HG02884 (cell line): ENCODE results near the gene DGUOK.

ENCODE experiments used
- ATAC-seq: cut with Tn5 transposase; IDR thresholded peaks from one replicate; pipeline ENCODE4 v1.9.1; 2021; ENCODE audit warnings: mild to moderate bottlenecking, moderate library complexity; ENCODE audit not compliant: unreplicated experiment

Gene DGUOK

GRCh38 chr2:73976803-73977202, 50.1 kb downstream of the DGUOK start:
- no peak for ATAC-seq

- ATAC-seq = no peak
Observed at GRCh38 chr2:73977466-73977865, 50.8 kb downstream of the DGUOK start.

GRCh38 chr2:73979021-73979420, 52.3 kb downstream of the DGUOK start:
- peak; percentile 53 for ATAC-seq

- no peak for ATAC-seq
Observed at GRCh38 chr2:73979686-73980085, 53.0 kb downstream of the DGUOK start.

GRCh38 chr2:73980566-73980965, 53.9 kb downstream of the DGUOK start:
- ATAC-seq = no peak

GRCh38 chr2:73981081-73982001, 54.7 kb downstream of the DGUOK start:
- ATAC-seq = no peak

GRCh38 chr2:73982140-73982617, 55.5 kb downstream of the DGUOK start:
- no peak for ATAC-seq

GRCh38 chr2:73983322-73984202, 56.9 kb downstream of the DGUOK start:
- no peak for ATAC-seq

GRCh38 chr2:73984203-73984921, 57.7 kb downstream of the DGUOK start, which contains the start of gene TET3:
Gene TET3 (plus strand): TSS chr2:73984910. CDS start chr2:73986404, 1,494 bp downstream.
- no peak for ATAC-seq

GRCh38 chr2:73984922-73985307, 58.2 kb downstream of the DGUOK start:
- ATAC-seq = no peak

- no peak for ATAC-seq
Observed at GRCh38 chr2:73985308-73986084, 58.8 kb downstream of the DGUOK start.

GRCh38 chr2:73986085-73986681, 59.5 kb downstream of the DGUOK start:
- ATAC-seq = no peak

GRCh38 chr2:73987109-73987947, 60.6 kb downstream of the DGUOK start:
- ATAC-seq = no peak

- ATAC-seq = no peak
Observed at GRCh38 chr2:73987948-73988700, 61.4 kb downstream of the DGUOK start.

- no peak for ATAC-seq
Observed at GRCh38 chr2:73989972-73990371, 63.3 kb downstream of the DGUOK start.

GRCh38 chr2:73990531-73990930, 63.9 kb downstream of the DGUOK start:
- no peak for ATAC-seq

GRCh38 chr2:73992036-73992435, 65.4 kb downstream of the DGUOK start:
- ATAC-seq = no peak

GRCh38 chr2:73993376-73993775, 66.7 kb downstream of the DGUOK start:
- ATAC-seq = no peak
